ENCODE data around the gene PPP1R26. TPM values are rescaled to one million over a fixed set of nuclear protein-coding genes. Genes with fewer than 3 reads are reported as not detected.

Gene PPP1R26
- total and polyA plus RNA-seq, 2 of the 8 experiments (the other 6 are each of a cell fraction or from before 2014, with no cell fraction given): 9.8 to 32.7 TPM

Other genes with a start within 250 kb of the PPP1R26 start
- gene MRPS2, start 20.9 kb downstream of the PPP1R26 start, total RNA-seq (2021; fragmentation: NEBNext Ultra II Directional; extraction: Animal tissue kit (Norgen Biotek cat#: 25700)): 78.6 and 78.8 TPM in 2 replicates
- 476 and 530 TPM in 2 replicates for gene MRPS2, start 20.9 kb downstream of the PPP1R26 start, polyA plus RNA-seq (2011; rRNA removed)
- not detected in 2 replicates for gene LCN1, start 41.7 kb downstream of the PPP1R26 start, total RNA-seq (2021; fragmentation: NEBNext Ultra II Directional; extraction: Animal tissue kit (Norgen Biotek cat#: 25700))
- not detected in 2 replicates for gene LCN1, start 41.7 kb downstream of the PPP1R26 start, polyA plus RNA-seq (2011; rRNA removed)
- gene OBP2A, start 66.3 kb downstream of the PPP1R26 start, total RNA-seq (2021; fragmentation: NEBNext Ultra II Directional; extraction: Animal tissue kit (Norgen Biotek cat#: 25700)): not detected in 2 replicates
- gene OBP2A, start 66.3 kb downstream of the PPP1R26 start, polyA plus RNA-seq (2011; rRNA removed): not detected in 2 replicates
- gene PAEP, start 82.0 kb downstream of the PPP1R26 start, total RNA-seq (2021; fragmentation: NEBNext Ultra II Directional; extraction: Animal tissue kit (Norgen Biotek cat#: 25700)): not detected in 2 replicates
- gene PAEP, start 82.0 kb downstream of the PPP1R26 start, polyA plus RNA-seq (2011; rRNA removed): 0.19 TPM in 1 of 2 replicates, not detected in the other
- 1.3 and 1.6 TPM in 2 replicates for gene GLT6D1, start 159.8 kb downstream of the PPP1R26 start, total RNA-seq (2021; fragmentation: NEBNext Ultra II Directional; extraction: Animal tissue kit (Norgen Biotek cat#: 25700))
- 2.1 and 2.2 TPM in 2 replicates for gene GLT6D1, start 159.8 kb downstream of the PPP1R26 start, polyA plus RNA-seq (2011; rRNA removed)
- 3.1 and 3.7 TPM in 2 replicates for gene LCN9, start 183.5 kb downstream of the PPP1R26 start, total RNA-seq (2021; fragmentation: NEBNext Ultra II Directional; extraction: Animal tissue kit (Norgen Biotek cat#: 25700))
- 2.3 and 2.6 TPM in 2 replicates for gene LCN9, start 183.5 kb downstream of the PPP1R26 start, polyA plus RNA-seq (2011; rRNA removed)
- gene SOHLH1, start 219.7 kb downstream of the PPP1R26 start, total RNA-seq (2021; fragmentation: NEBNext Ultra II Directional; extraction: Animal tissue kit (Norgen Biotek cat#: 25700)): not detected in 2 replicates
- gene SOHLH1, start 219.7 kb downstream of the PPP1R26 start, polyA plus RNA-seq (2011; rRNA removed): 0.05 and 0.11 TPM in 2 replicates
- 0.13 and 0.44 TPM in 2 replicates for gene KCNT1, start 222.4 kb downstream of the PPP1R26 start, total RNA-seq (2021; fragmentation: NEBNext Ultra II Directional; extraction: Animal tissue kit (Norgen Biotek cat#: 25700))
- gene KCNT1, start 222.4 kb downstream of the PPP1R26 start, polyA plus RNA-seq (2011; rRNA removed): 0.20 and 0.35 TPM in 2 replicates